ENCODE data around the gene TLL1. TPM values are rescaled to one million over a fixed set of nuclear protein-coding genes. Genes with fewer than 3 reads are reported as not detected.
A peak's percentile ranks its signal among the peaks of the same experiment; 100 is the strongest.

The TLL1 gene
- total RNA-seq, 1 experiment from 2014 or later: 5.0 TPM

- ChIA-PET CTCF (no interaction called here), POLR2A (ENCODE audit: unreplicated experiment) (no interaction called here)
- intact Hi-C loops (cut with micrococcal nuclease): loop anchor here (5.0 kb wide), 1 partner anchor 156 kb away; no protein-coding TSS in a partner anchor
These were observed 34.5 kb upstream of the TLL1 start for GRCh38 chr4:165838575-165838974.

GRCh38 chr4:165839615-165840333 lies 33.3 kb upstream of the TLL1 start:
- H3K9me3 ChIP-seq (ENCODE audit: low read length): no peaks in the 10 kb centered on the region
- H2AFZ ChIP-seq (ENCODE audit: low read length): no peak overlapping the region
- DNase-seq (peak; percentile 33), ATAC-seq (peak; percentile 34; the same call in 1 of the 2 replicates)
- H3K27me3 ChIP-seq (ENCODE audit: low read length): no peaks in the 10 kb centered on the region
- no peak overlapping the region for H3K4me2 ChIP-seq (ENCODE audit: low read length)
- TF ChIP-seq EZH2 (IDR thresholded peaks at IDR 0.05; ENCODE audit: low read length, unreplicated experiment) (no peak), CTCF (conservative IDR thresholded peaks at IDR 0.05; ENCODE audit: low read depth, low read length) (no peak), EZH2phosphoT487 (IDR thresholded peaks at IDR 0.05; ENCODE audit: borderline replicate concordance, low read length) (no peak)
- H3K79me2 ChIP-seq (ENCODE audit: low read length): no peaks in the 10 kb centered on the region
- intact Hi-C loops (cut with micrococcal nuclease): loop anchor here (5.0 kb wide), 1 partner anchor 157 kb away; no protein-coding TSS in a partner anchor
- H4K20me1 ChIP-seq (ENCODE audit: low read length): no peaks in the 10 kb centered on the region
- BruUV-seq (replicated peaks): no TSS peak
- ChIA-PET CTCF (no interaction called here), POLR2A (ENCODE audit: unreplicated experiment) (no interaction called here)
- H3K4me1 ChIP-seq (ENCODE audit: insufficient read depth, low read length): peaks cover 16% of the 10 kb centered on the region; the same call in 1 of the 2 replicates
- no peaks in the 10 kb centered on the region for H3K9me2 ChIP-seq (replicated peaks; ENCODE audit: low read length)
- H3K36me3 ChIP-seq (ENCODE audit: low read depth, low read length): no peaks in the 10 kb centered on the region
- H3K27ac ChIP-seq (ENCODE audit: low read length): no peak overlapping the region
- H3F3A ChIP-seq (ENCODE audit: low read length, unreplicated experiment): no peaks in the 10 kb centered on the region
- H3K4me3 ChIP-seq (ENCODE audit: low read length): no peak overlapping the region
- H3K9ac ChIP-seq (ENCODE audit: low read length): no peak overlapping the region

More at GRCh38 chr4:165838575-165838974, 34.5 kb upstream of the TLL1 start:
- no peak for ATAC-seq
- no peak overlapping the region for H2AFZ ChIP-seq (ENCODE audit: low read length)
- H3F3A ChIP-seq (ENCODE audit: low read length, unreplicated experiment): no peaks in the 10 kb centered on the region
- H3K36me3 ChIP-seq (ENCODE audit: low read depth, low read length): no peaks in the 10 kb centered on the region
- H3K27ac ChIP-seq (ENCODE audit: low read length): no peak overlapping the region
- TF ChIP-seq EZH2 (IDR thresholded peaks at IDR 0.05; ENCODE audit: low read length, unreplicated experiment): no peak
- TF ChIP-seq EZH2phosphoT487 (IDR thresholded peaks at IDR 0.05; ENCODE audit: borderline replicate concordance, low read length): no peak
- TF ChIP-seq CTCF (conservative IDR thresholded peaks at IDR 0.05; ENCODE audit: low read depth, low read length): no peak
- H3K4me3 ChIP-seq (ENCODE audit: low read length): no peak overlapping the region
- no peaks in the 10 kb centered on the region for H4K20me1 ChIP-seq (ENCODE audit: low read length)
- no peaks in the 10 kb centered on the region for H3K9me3 ChIP-seq (ENCODE audit: low read length)
- peaks cover 16% of the 10 kb centered on the region; the same call in 1 of the 2 replicates for H3K4me1 ChIP-seq (ENCODE audit: insufficient read depth, low read length)
- BruUV-seq (replicated peaks): no TSS peak
- no peaks in the 10 kb centered on the region for H3K27me3 ChIP-seq (ENCODE audit: low read length)
- no peaks in the 10 kb centered on the region for H3K79me2 ChIP-seq (ENCODE audit: low read length)
- no peaks in the 10 kb centered on the region for H3K9me2 ChIP-seq (replicated peaks; ENCODE audit: low read length)
- no peak for DNase-seq
- no peak overlapping the region for H3K9ac ChIP-seq (ENCODE audit: low read length)
- no peak overlapping the region for H3K4me2 ChIP-seq (ENCODE audit: low read length)

GRCh38 chr4:165842684-165843083 lies 30.4 kb upstream of the TLL1 start:
- ATAC-seq (no peak), DNase-seq (no peak)
- H3K36me3 ChIP-seq (ENCODE audit: low read depth, low read length): no peaks in the 10 kb centered on the region
- BruUV-seq (replicated peaks): no TSS peak
- H3K79me2 ChIP-seq (ENCODE audit: low read length): no peaks in the 10 kb centered on the region
- CTCF ChIA-PET: no interaction called here
- no peaks in the 10 kb centered on the region for H3F3A ChIP-seq (ENCODE audit: low read length, unreplicated experiment)
- H4K20me1 ChIP-seq (ENCODE audit: low read length): no peaks in the 10 kb centered on the region
- no peaks in the 10 kb centered on the region for H3K9me2 ChIP-seq (replicated peaks; ENCODE audit: low read length)
- H3K27ac ChIP-seq (ENCODE audit: low read length): no peak overlapping the region
- H3K4me3 ChIP-seq (ENCODE audit: low read length): no peak overlapping the region
- H3K9ac ChIP-seq (ENCODE audit: low read length): no peak overlapping the region
- POLR2A ChIA-PET (ENCODE audit: unreplicated experiment): no interaction called here
- no peaks in the 10 kb centered on the region for H3K9me3 ChIP-seq (ENCODE audit: low read length)
- TF ChIP-seq EZH2 (IDR thresholded peaks at IDR 0.05; ENCODE audit: low read length, unreplicated experiment) (no peak), CTCF (conservative IDR thresholded peaks at IDR 0.05; ENCODE audit: low read depth, low read length) (no peak), EZH2phosphoT487 (IDR thresholded peaks at IDR 0.05; ENCODE audit: borderline replicate concordance, low read length) (no peak)
- intact Hi-C loops (cut with micrococcal nuclease): no loop called here
- H3K27me3 ChIP-seq (ENCODE audit: low read length): no peaks in the 10 kb centered on the region
- 0 out of 2 replicates have a peak, but pooled peaks cover 5% of the 10 kb centered on the region for H3K4me1 ChIP-seq (ENCODE audit: insufficient read depth, low read length)
- no peak overlapping the region for H3K4me2 ChIP-seq (ENCODE audit: low read length)
- no peak overlapping the region for H2AFZ ChIP-seq (ENCODE audit: low read length)
